HuH-7.5 (cell line): ENCODE results near the gene SMURF1.
"Not testable (repeated sequence)": the region's sequence is repeated elsewhere in the genome, so short reads cannot be mapped to it uniquely, and the experiment has no call there.

ENCODE experiments used
- DNase-seq: peaks from one replicate; pipeline ENCODE4 v3.0.0; 2011; ENCODE audit warnings: low spot score

Gene SMURF1

DNA sequence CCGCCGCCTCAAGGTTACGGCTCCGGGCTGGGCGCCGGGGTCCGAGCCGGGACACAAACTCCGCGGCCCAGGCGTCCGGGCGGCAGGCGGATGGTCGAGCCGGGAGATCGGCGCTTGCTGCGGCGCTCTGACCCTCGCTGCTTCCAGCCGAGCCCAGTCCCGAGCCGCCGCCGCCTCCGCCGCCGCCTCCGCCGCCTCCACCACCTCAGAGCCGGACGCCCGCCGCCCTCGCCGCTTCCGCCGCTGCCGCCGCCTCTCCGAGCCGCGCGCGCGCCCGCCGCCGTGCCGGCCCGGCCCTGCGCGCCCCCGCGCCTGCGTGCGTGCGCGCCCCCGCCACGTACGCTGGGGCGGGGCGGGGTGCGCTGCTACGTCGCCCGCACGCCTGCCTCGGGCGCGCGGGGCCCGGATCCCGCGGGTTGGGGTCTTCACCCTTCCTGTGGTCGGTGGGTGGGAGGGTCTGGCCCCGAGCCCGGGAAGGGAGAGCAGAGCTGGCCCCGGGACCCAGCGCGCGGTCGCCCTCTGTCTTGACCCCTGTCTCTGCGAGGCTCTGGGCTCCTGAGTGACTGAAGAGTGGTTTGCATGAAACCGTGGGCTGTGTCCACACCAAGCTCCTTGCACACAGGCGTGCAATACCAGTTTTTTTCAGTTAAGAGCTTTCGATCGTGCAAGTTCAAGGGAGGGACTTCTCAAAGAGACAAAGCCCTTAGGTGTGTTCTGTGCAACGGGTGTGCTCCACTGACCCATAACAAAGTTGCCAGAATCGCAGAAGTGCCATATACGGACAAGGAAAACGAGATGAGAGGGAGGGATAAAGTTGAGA lies at the start of gene SMURF1:
Gene SMURF1, minus strand, starts transcription at position 256 of the 820 bp plus-strand sequence. CDS start 328 bp downstream, outside the sequence.
- peak; percentile 70 for DNase-seq

DNA sequence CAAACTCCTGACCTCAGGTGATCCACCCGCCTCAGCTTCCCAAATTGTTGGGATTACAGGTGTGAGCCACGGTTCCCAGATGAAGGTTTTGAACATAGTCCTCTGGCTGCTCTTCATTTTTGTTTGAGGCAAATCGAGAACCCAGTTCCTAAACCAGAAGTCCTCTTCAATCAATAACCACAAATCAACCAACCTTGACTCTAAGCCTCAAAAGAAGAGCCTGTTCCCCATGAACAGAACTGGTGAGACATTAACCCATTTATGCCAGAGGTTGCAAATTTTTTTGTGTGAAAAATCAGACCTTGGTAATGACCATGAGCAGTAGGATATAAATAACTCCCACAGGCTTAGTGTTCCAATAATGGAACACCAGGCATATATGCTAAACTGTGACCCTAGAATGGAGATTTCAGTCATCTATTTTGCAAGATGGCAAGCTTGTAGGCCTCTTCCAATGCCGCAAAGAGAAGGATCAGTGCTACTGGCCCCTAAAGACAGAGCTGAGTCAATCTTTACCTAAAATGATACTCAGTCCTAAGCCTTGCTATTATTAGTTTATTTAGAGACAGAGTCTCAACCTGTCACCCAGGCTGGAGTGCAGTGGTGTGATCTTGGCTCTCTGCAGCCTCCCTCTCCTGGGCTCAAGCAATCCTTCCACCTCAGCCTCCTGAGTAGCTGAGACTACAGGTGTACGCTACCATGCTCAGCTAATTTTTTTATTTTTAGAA lies 48.1 kb upstream of the SMURF1 start:
- DNase-seq: no peak

DNA sequence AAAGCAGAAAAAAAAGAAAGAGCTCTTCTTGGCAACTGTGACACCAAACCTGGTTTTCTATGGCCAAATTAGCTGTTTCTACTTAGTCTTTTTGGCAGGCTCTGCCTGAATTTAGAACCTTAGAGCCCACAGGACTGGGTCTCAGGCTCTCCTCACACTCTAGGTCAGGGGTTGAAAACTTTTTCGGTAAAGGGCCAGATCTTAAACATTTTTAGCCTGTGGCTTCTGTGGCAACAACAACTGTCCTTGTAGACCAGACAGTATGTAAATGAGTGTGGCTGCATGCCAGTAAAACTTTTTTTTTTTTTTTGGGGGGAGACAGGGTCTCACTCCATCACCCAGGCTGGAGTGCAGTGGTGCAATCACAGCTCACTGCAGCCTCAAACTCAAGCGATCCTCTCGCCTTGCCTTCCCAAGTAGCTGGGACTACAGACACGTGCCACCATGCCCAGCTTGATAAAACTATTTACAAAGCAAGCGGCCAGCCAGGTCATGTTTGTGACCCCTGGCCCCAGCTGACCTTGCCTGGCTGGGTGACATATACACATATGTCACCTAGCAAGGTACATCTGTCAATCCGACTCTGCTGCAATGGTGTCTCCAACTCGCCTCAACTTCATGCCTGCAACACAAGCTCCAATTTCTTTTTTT lies 46.6 kb upstream of the SMURF1 start:
- peak; percentile 48 for DNase-seq

DNA sequence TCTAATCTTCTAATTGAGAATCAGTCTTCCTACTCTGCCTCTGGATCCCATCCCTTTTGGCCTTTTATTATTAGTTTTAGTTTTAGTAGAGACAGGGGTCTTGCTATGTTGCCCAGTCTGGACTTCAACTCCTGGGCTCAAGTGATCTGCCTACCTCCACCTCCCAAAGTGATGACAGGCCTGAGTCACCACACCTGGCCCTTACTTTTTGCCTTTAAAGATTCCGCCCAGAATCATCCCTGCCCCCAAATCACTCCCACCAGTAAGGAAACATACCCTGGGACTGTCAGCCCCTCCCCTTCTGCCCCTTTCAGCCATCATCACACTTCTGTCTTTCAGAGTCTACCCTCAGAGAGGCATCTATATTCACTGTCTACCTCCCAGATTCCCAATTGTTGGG lies 45.3 kb upstream of the SMURF1 start:
- no peak for DNase-seq

DNA sequence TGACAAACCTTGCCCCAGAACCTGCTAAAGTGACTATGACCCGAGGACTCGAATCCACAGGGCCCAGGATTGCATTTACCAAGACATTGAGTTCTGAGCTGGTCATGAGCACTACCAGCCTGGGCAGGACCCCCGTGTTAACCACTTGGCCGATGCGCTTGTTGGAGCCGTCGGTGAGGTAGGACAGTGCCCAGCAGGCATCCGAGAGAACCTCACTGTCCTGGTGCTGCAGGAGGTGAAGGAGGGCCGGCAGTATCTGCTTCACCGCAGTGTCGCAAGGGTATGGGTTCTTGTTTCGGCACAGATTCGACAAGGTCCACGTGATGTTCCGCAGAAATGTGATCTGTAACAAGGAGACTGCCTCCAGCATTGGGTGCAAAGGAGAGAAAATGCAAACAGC lies 44.3 kb upstream of the SMURF1 start:
- DNase-seq: no peak

DNA sequence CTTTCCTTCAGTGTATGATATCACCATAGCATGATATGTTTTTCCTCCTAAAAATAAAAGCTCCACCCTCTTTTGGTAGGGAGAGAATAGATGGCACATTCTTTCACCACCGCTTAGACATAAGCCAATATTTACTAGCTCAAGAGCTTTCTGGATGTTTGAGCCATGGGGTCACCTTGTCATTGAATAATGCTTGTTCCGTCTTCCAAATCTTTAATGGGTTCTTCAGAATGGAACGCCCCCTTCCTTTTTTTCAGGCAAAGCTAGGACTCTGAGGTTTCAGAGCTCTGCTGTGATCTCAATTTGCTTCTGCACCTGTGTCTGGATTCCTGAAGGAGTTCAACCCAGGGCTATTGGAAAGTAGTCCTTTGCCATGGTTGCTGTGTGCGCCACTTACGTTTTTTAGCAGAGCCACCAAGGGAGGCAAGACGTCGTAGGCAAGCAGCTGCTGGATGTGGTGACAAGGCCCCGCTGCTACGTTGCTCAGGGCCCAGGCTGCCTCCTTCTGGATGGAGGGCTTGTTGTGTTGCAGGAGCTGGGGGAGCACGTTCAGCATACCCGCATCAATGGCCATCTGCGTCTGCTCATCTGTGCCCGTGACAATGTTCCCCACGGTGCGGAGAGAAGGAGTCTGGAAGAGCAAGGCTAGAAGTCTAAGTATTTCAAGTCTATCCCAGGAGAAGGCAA lies 40.8 kb upstream of the SMURF1 start:
- DNase-seq: no peak

- no peak for DNase-seq
Observed at GRCh38 chr7:99180067-99180650, 36.3 kb upstream of the SMURF1 start.

GRCh38 chr7:99177165-99177564 lies 33.3 kb upstream of the SMURF1 start:
- DNase-seq: no peak

DNA sequence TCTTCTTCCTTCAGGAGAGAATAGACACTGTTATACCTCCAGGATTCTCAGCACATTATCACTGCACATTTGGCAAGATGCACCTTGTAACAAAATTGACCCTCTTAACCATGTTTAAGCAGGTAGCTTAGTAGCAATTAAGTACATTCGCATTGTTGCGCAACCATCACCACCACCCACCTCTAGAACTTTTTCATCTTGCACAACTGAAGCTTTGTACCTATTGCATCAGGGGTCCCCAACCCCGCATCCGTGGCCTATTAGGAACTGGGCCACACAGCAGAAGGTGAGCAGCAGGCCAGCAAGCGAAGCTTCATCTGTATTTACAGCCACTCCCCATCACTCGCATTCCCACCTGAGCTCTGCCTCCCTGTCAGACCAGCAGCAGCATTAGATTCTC lies 29.9 kb upstream of the SMURF1 start:
- no peak for DNase-seq

- no peak for DNase-seq
Observed at GRCh38 chr7:99171731-99172130, 27.8 kb upstream of the SMURF1 start.

GRCh38 chr7:99170730-99171074 lies 26.8 kb upstream of the SMURF1 start:
- peak; percentile 59 for DNase-seq

GRCh38 chr7:99170065-99170729 lies 26.3 kb upstream of the SMURF1 start:
- no peak for DNase-seq

DNA sequence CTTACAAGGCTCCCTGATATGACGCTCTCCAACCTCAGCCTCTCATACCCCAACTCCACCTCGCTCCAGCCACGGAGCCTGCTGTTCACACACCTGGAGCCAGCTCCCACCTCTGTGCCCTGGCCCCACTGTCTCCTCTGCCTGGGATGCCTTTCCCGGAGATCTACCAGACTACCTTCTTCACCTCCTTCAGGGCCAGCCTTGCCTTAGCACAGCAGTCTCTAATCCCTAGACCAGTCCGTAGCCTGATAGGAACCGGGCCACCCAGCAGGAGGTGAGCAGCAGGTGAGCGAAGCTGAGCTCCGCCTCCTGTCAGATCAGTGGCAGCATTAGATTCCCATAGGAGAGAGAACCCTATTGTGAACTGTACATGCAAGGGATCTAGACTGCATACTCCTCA lies 23.2 kb upstream of the SMURF1 start:
- DNase-seq: no peak

DNA sequence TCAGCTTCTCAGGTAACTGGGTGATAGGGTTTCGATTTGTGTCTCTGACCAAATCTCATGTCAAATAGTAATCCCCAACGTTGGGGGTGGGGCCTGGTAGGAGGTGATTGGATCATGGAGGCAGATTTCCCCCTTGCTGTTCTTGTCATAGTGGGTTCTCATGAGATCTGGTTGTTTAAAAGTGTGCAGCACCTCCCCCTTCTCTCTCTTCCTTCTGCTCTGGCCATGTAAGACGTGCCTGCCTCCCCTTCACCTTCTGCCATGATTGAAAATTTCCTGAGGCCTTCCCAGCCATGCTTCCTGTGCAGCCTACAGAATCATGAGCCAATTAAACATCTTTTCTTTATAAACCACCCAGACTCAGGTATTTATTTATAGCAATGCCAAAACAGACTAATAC lies 21.9 kb upstream of the SMURF1 start:
- no peak for DNase-seq

DNA sequence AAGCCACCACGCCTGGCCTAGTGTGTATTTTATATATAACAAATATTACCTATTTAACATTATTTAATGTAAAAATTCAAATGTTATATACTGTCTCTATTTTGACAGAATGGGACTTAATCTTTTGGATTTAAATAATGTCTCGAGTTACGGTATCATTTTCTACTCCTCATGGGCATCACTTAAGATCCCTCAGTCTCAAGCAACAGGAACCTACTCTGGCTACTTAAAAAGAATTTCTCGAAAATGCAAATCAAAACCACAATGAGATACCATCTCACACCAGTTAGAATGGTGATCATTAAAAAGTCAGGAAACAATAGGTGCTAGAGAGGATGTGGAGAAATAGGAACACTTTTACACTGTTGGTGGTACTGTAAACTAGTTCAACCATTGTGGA lies 19.8 kb upstream of the SMURF1 start:
- not testable (repeated sequence) for DNase-seq

DNA sequence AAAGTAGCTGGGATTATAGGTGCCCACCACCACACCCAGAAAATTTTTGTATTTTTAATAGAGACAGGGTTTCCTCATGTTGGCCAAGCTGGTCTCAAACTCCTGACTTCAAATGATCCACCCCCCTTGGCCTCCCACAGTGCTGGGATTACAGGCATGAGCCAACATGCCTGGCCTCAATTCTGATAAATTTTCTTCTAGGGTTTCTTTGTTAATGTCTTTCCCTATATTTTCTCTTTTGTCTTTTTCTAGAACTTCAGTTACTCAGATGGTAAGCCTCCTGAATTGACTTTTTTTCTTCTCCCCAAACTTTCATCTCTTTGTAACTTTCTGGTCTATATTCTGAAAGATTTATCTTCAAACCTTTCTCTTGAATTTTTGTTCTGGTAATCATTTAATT lies 12.7 kb upstream of the SMURF1 start:
- DNase-seq: no peak

GRCh38 chr7:99155211-99155610 lies 11.3 kb upstream of the SMURF1 start:
- DNase-seq: no peak

- no peak for DNase-seq
Observed at GRCh38 chr7:99146979-99147378, 3.1 kb upstream of the SMURF1 start.

- DNase-seq: no peak
Observed at GRCh38 chr7:99143521-99143852, 421 bp downstream of the SMURF1 start.

GRCh38 chr7:99142727-99143520 lies 984 bp downstream of the SMURF1 start:
- DNase-seq: peak; percentile 65
